ENCODE results near the gene SARNP.
A peak's percentile ranks its signal among the peaks of the same experiment; 100 is the strongest.
"Not testable (repeated sequence)": the region's sequence is repeated elsewhere in the genome, so short reads cannot be mapped to it uniquely, and the experiment has no call there.

The SARNP gene

DNA sequence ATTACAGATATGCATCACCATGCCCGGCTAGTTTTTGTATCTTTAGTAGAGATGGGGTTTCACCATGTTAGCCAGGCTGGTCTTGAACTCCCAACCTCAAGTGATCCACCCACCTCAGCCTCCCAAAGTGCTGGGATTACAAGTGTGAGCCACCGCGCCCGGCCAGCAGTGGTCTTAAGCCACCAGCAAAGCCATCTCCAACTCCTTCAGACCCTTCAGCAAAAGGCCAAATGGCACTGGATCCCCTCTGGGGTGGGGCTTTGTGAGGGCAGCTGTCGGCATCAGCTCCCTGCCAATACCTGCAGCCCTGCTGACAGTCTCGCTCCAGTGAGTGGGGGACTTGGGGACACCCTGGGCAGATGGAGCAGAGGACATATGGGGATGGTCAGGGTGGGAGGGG lies 16.9 kb upstream of the SARNP start:
- H3K56ac ChIP-seq (ENCODE audit: low read length); H2BK120ac ChIP-seq (ENCODE audit: low read depth, low read length); H3K79me2 ChIP-seq (ENCODE audit: control insufficient read depth, insufficient read depth, low read length); H3K4me1 ChIP-seq (ENCODE audit: control insufficient read depth, low read depth, low read length); H3K36me3 ChIP-seq (ENCODE audit: control insufficient read depth, insufficient read depth, low read length); H3K4ac ChIP-seq (ENCODE audit: low read depth, low read length); H3K23ac ChIP-seq (ENCODE audit: low read length); H3K9ac ChIP-seq (ENCODE audit: low read length); H2BK15ac ChIP-seq (replicated peaks; ENCODE audit: low read depth); H3K4me2 ChIP-seq (ENCODE audit: low read length); H4K5ac ChIP-seq (ENCODE audit: low read length); DNase-seq; H2AK5ac ChIP-seq (ENCODE audit: low read length); H2BK5ac ChIP-seq (ENCODE audit: low read length); H3K27ac ChIP-seq (ENCODE audit: low read depth, low read length); H3K27me3 ChIP-seq (ENCODE audit: insufficient read depth, low read length, poor library complexity); H3K4me3 ChIP-seq (ENCODE audit: low read length); H3K18ac ChIP-seq (ENCODE audit: low read length); H3K79me1 ChIP-seq (ENCODE audit: low read length); H4K8ac ChIP-seq (ENCODE audit: low read depth, low read length): not testable (repeated sequence)
- WGBS (ENCODE audit: extremely low coverage, insufficient coverage, low lambda C conversion rate): no CpG with 5 or more reads among the region's 6 CpGs

DNA sequence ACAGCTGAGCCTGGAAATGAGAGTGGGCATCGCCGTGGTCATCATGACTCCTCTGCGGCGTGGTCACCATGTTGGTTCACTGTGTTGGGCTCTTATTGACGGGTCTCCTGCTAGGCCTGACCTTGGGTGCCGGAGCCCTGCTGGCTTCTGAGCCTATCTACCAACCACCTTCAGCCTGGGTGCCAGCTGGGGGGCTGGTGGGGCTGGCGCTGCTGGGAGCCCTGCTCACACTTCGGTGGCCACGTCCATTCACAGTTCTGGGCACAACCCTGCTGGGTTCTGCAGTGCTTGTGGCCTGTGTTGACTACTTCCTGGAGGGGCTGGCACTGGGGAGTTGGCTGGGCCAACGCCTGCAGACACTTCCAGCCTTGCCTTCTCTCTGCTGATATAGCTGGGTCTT lies 15.5 kb upstream of the SARNP start:
- H3K36me3 ChIP-seq (ENCODE audit: control insufficient read depth, insufficient read depth, low read length): no peaks in the 10 kb centered on the region
- H3K27me3 ChIP-seq (ENCODE audit: insufficient read depth, low read length, poor library complexity): no peaks in the 10 kb centered on the region
- H4K8ac ChIP-seq (ENCODE audit: low read depth, low read length): no peak overlapping the region
- no peak overlapping the region for H3K56ac ChIP-seq (ENCODE audit: low read length)
- no peak for DNase-seq
- H3K4me3 ChIP-seq (ENCODE audit: low read length): no peak overlapping the region
- peaks cover 6% of the 10 kb centered on the region for H3K4me1 ChIP-seq (ENCODE audit: control insufficient read depth, low read depth, low read length)
- H3K4ac ChIP-seq (ENCODE audit: low read depth, low read length): no peak overlapping the region
- no peak overlapping the region for H2BK120ac ChIP-seq (ENCODE audit: low read depth, low read length)
- no peak overlapping the region for H2AK5ac ChIP-seq (ENCODE audit: low read length)
- no peak overlapping the region for H3K27ac ChIP-seq (ENCODE audit: low read depth, low read length)
- no peak overlapping the region for H2BK15ac ChIP-seq (replicated peaks; ENCODE audit: low read depth)
- no CpG with 5 or more reads among the region's 10 CpGs for WGBS (ENCODE audit: extremely low coverage, insufficient coverage, low lambda C conversion rate)
- no peak overlapping the region for H3K23ac ChIP-seq (ENCODE audit: low read length)
- H3K79me2 ChIP-seq (ENCODE audit: control insufficient read depth, insufficient read depth, low read length): peaks cover 7% of the 10 kb centered on the region
- no peak overlapping the region for H3K4me2 ChIP-seq (ENCODE audit: low read length)
- no peak overlapping the region for H2BK5ac ChIP-seq (ENCODE audit: low read length)
- H3K9ac ChIP-seq (ENCODE audit: low read length): no peak overlapping the region
- peaks cover 4% of the 10 kb centered on the region for H3K79me1 ChIP-seq (ENCODE audit: low read length)
- no peak overlapping the region for H3K18ac ChIP-seq (ENCODE audit: low read length)
- H4K5ac ChIP-seq (ENCODE audit: low read length): no peak overlapping the region

DNA sequence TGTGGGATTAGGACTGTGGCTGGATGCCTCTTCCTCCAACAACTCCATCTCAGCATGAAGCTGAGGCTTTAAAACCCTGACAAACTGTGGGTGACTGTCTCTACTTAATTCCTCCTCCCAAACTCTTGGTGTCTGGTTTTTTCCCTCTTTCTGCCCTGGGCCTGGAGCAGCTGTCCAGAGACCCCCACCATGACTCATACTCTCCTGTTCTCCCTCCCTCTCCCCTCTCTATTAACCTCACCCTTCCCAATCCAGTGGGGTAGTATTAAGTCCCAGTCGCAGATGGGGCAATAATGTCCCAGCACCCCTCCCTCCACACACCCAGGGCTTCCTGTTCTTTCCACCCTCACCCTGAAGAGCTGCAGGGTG lies 13.9 kb upstream of the SARNP start:
- Histone ChIP-seq H2BK15ac (replicated peaks; ENCODE audit: low read depth) (no peak overlapping the region), H3K79me2 (ENCODE audit: control insufficient read depth, insufficient read depth, low read length) (peaks cover 17% of the 10 kb centered on the region), H3K4me1 (ENCODE audit: control insufficient read depth, low read depth, low read length) (peaks cover 8% of the 10 kb centered on the region), H3K4ac (ENCODE audit: low read depth, low read length) (no peak overlapping the region), H3K4me3 (ENCODE audit: low read length) (no peak overlapping the region), H2AK5ac (ENCODE audit: low read length) (peak overlapping the region; percentile 78), H3K27me3 (ENCODE audit: insufficient read depth, low read length, poor library complexity) (no peaks in the 10 kb centered on the region), H2BK5ac (ENCODE audit: low read length) (peak overlapping the region; percentile 30), H3K56ac (ENCODE audit: low read length) (peak overlapping the region; percentile 88), H2BK120ac (ENCODE audit: low read depth, low read length) (no peak overlapping the region), H3K79me1 (ENCODE audit: low read length) (peaks cover 8% of the 10 kb centered on the region), H3K4me2 (ENCODE audit: low read length) (peak overlapping the region; percentile 89), H3K9ac (ENCODE audit: low read length) (peak overlapping the region; percentile 90), H3K27ac (ENCODE audit: low read depth, low read length) (no peak overlapping the region), H3K23ac (ENCODE audit: low read length) (no peak overlapping the region), H4K5ac (ENCODE audit: low read length) (no peak overlapping the region), H3K36me3 (ENCODE audit: control insufficient read depth, insufficient read depth, low read length) (no peaks in the 10 kb centered on the region), H4K8ac (ENCODE audit: low read depth, low read length) (no peak overlapping the region), H3K18ac (ENCODE audit: low read length) (no peak overlapping the region)
- WGBS (ENCODE audit: extremely low coverage, insufficient coverage, low lambda C conversion rate): no CpG with 5 or more reads among the region's 1 CpG
- no peak for DNase-seq

DNA sequence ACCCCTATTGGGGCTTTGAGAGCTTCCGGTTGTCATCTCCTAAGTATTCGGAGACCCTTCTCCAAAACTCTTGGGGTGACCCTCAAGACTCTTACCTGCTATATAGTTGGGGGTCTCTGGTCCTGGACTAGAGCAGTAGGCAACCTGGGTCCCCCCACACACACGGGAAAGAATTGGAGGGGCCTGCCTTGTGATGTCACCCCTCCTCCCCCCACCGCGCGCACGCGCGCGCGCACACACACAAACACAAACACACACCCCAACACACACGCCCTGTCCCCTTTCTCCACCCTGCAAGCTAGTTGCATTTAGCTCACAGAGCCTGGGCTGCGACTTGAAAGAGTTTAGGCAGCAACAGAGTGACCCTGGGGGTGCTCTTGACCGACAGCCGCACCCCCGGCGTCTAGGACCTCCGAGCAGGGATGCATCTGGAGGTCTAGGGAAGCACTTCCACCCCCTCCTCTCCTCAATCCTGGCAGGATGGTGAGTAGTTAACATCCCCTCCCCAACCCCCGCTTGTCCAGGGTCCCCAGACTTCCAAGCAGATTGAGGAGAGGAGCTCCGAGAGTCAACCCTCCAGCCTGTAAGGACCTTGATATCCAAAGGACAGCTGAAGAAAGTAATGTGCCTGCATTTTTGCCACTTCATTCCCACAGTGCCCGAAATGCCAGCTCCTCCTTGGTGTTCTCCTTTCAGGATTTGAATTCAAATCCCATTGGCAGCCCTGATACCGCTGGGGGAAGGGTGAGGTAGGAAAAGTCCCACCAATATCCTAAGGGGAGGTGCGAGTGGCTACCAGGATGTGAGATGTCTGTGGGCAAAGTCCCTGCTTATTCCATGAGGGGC lies 13.3 kb upstream of the SARNP start:
- H4K5ac ChIP-seq (ENCODE audit: low read length): no peak overlapping the region
- no peak overlapping the region for H2BK15ac ChIP-seq (replicated peaks; ENCODE audit: low read depth)
- H3K79me1 ChIP-seq (ENCODE audit: low read length): peaks cover 8% of the 10 kb centered on the region
- peak; percentile 74 for DNase-seq
- H3K9ac ChIP-seq (ENCODE audit: low read length): peak overlapping the region; percentile 90
- no peaks in the 10 kb centered on the region for H3K36me3 ChIP-seq (ENCODE audit: control insufficient read depth, insufficient read depth, low read length)
- H3K27me3 ChIP-seq (ENCODE audit: insufficient read depth, low read length, poor library complexity): no peaks in the 10 kb centered on the region
- peaks cover 17% of the 10 kb centered on the region for H3K79me2 ChIP-seq (ENCODE audit: control insufficient read depth, insufficient read depth, low read length)
- H3K27ac ChIP-seq (ENCODE audit: low read depth, low read length): peak overlapping the region; percentile 69
- no CpG with 5 or more reads among the region's 23 CpGs for WGBS (ENCODE audit: extremely low coverage, insufficient coverage, low lambda C conversion rate)
- peak overlapping the region; percentile 31 for H4K8ac ChIP-seq (ENCODE audit: low read depth, low read length)
- H3K4me2 ChIP-seq (ENCODE audit: low read length): peak overlapping the region; percentile 89
- H2BK120ac ChIP-seq (ENCODE audit: low read depth, low read length): no peak overlapping the region
- H3K4ac ChIP-seq (ENCODE audit: low read depth, low read length): no peak overlapping the region
- peak overlapping the region; percentile 45 for H3K18ac ChIP-seq (ENCODE audit: low read length)
- H3K4me3 ChIP-seq (ENCODE audit: low read length): peak overlapping the region; percentile 82
- H2AK5ac ChIP-seq (ENCODE audit: low read length): peak overlapping the region; percentile 78
- H2BK5ac ChIP-seq (ENCODE audit: low read length): no peak overlapping the region
- H3K23ac ChIP-seq (ENCODE audit: low read length): no peak overlapping the region
- H3K4me1 ChIP-seq (ENCODE audit: control insufficient read depth, low read depth, low read length): peaks cover 8% of the 10 kb centered on the region
- peak overlapping the region; percentile 88 for H3K56ac ChIP-seq (ENCODE audit: low read length)

DNA sequence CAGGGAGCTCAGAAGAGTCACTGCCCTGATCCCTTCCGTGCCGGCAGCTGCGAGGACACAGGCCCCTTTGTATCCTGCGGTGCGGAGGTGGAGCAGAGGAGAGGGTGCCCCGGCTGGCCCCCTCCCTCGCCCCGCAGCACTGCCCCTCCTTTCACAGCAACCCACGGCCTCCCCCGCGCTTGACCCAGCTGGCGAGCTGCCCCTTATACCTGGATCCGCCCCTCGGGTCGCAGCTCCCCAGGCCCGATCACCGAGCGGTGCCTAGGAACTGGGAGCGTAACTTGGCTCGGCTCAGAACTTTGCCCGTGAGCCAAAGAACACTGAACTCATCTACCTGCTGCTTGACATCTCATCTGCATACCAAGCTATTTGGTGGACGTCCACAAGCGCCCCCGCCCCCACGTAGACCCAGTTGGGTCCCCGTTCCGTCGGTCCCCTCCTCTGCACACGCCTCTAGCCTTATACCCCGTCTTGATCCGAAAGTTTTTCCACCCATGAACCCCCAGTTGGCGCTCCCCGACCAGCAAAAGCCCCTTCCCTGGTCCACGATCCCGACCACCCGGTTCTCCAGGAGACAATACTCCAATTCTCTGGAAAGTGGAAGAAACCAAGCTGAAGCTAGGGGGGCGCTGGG lies 12.6 kb upstream of the SARNP start:
- H3K79me1 ChIP-seq (ENCODE audit: low read length): peaks cover 8% of the 10 kb centered on the region
- DNase-seq: peak; percentile 71
- no CpG with 5 or more reads among the region's 37 CpGs for WGBS (ENCODE audit: extremely low coverage, insufficient coverage, low lambda C conversion rate)
- peak overlapping the region; percentile 90 for H3K9ac ChIP-seq (ENCODE audit: low read length)
- H2BK120ac ChIP-seq (ENCODE audit: low read depth, low read length): no peak overlapping the region
- peaks cover 19% of the 10 kb centered on the region for H3K79me2 ChIP-seq (ENCODE audit: control insufficient read depth, insufficient read depth, low read length)
- H2BK5ac ChIP-seq (ENCODE audit: low read length): peak overlapping the region; percentile 57
- peak overlapping the region; percentile 29 for H3K23ac ChIP-seq (ENCODE audit: low read length)
- H3K18ac ChIP-seq (ENCODE audit: low read length): peak overlapping the region; percentile 33
- peak overlapping the region; percentile 89 for H3K4me2 ChIP-seq (ENCODE audit: low read length)
- H3K27ac ChIP-seq (ENCODE audit: low read depth, low read length): peak overlapping the region; percentile 69
- H2AK5ac ChIP-seq (ENCODE audit: low read length): no peak overlapping the region
- H2BK15ac ChIP-seq (replicated peaks; ENCODE audit: low read depth): no peak overlapping the region
- H3K4me1 ChIP-seq (ENCODE audit: control insufficient read depth, low read depth, low read length): peaks cover 8% of the 10 kb centered on the region
- H3K4ac ChIP-seq (ENCODE audit: low read depth, low read length): no peak overlapping the region
- no peaks in the 10 kb centered on the region for H3K36me3 ChIP-seq (ENCODE audit: control insufficient read depth, insufficient read depth, low read length)
- H4K5ac ChIP-seq (ENCODE audit: low read length): no peak overlapping the region
- H3K27me3 ChIP-seq (ENCODE audit: insufficient read depth, low read length, poor library complexity): no peaks in the 10 kb centered on the region
- H4K8ac ChIP-seq (ENCODE audit: low read depth, low read length): no peak overlapping the region
- H3K56ac ChIP-seq (ENCODE audit: low read length): peak overlapping the region; percentile 88
- H3K4me3 ChIP-seq (ENCODE audit: low read length): peak overlapping the region; percentile 82

Data from mesendoderm (in vitro differentiated cells).